ENCODE results near the gene RREB1.

DNA sequence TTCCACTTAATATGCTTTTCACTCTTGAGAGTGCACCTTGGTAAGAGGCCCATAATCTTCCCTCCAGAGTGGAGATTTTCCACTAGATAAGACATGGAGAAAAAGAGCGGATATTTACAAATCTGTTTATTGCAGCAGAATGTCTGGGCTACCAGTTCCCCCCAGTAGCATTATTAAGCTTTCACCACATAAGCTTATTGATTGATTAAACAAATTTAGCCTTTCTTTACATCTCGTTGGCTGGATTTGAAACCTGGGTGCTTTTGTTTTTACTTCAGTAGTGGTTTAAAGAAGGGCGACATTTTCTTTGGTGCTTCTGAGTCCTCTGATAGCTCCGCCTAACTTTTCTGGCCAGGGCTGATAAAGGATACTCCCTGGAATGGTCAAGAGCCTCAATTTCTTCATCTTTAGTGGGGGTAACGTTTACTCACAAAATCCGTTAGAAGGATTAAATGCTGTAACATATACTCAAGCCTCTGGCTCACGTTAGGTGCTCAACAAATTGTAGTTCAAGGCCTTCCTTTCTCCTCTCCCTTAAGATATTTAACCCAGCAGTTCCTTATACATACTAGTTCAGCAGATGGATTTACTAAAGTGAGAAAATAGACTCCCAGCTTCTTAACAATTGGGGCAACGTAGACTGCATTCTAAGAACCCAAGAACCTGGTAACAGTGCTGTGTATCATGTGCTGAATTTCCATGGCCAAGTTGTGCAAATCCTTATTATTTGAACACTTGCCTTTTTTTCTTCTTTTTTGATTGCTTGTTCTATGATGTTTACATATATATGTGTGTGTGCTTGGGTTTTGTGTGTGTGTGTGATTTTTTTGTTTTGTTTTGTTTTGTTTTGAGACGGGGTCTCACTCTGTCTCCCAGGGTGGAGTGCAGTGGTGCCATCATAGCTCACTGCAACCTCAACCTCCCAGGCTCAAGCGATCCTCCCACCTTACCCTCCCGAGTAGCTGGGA, 91.4 kb downstream of the RREB1 start:
- TF ChIP-seq, protein P1, sequence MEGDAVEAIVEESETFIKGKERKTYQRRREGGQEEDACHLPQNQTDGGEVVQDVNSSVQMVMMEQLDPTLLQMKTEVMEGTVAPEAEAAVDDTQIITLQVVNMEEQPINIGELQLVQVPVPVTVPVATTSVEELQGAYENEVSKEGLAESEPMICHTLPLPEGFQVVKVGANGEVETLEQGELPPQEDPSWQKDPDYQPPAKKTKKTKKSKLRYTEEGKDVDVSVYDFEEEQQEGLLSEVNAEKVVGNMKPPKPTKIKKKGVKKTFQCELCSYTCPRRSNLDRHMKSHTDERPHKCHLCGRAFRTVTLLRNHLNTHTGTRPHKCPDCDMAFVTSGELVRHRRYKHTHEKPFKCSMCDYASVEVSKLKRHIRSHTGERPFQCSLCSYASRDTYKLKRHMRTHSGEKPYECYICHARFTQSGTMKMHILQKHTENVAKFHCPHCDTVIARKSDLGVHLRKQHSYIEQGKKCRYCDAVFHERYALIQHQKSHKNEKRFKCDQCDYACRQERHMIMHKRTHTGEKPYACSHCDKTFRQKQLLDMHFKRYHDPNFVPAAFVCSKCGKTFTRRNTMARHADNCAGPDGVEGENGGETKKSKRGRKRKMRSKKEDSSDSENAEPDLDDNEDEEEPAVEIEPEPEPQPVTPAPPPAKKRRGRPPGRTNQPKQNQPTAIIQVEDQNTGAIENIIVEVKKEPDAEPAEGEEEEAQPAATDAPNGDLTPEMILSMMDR (IDR thresholded peaks at IDR 0.05): no peak
- no peak for TF ChIP-seq POLR2A (IDR thresholded peaks at IDR 0.05)
- TF ChIP-seq POLR2AphosphoS5 (IDR thresholded peaks at IDR 0.05; ENCODE audit: insufficient read depth in 1 of 2, low read depth in 1 of 2): no peak

Measured in vagina (tissue), 2 donors.